K562 (cell line): ENCODE data around the gene TPD52L2. TPM values are rescaled to one million over a fixed set of nuclear protein-coding genes. Genes with fewer than 3 reads are reported as not detected.

Source experiments
- ATAC-seq: fragments of 200-7000 bp; cut with Tn5 transposase; 3 replicates; pipeline ENCODE4 v1.9.1; 2020; ENCODE audit warnings: moderate library complexity
- BruUV-seq: library from RNA; stranded (reverse); fragments of 400-500 nt; replicated peaks from 2 replicates; lab custom pipeline; 2021; lab: Mats Ljungman, UMichigan
- CTCF ChIA-PET: fragments of 300-600 bp; formaldehyde crosslinking; extraction: SDS; loops from one replicate; lab custom pipeline; 2021; ENCODE audit warnings: low intra/inter-chr PET ratio; lab: Yijun Ruan, JAX
- POLR2A ChIA-PET: fragments of 300-600, 350-650 bp; sonication (Branson Sonifier 250); formaldehyde crosslinking; extraction: SDS; loops from one replicate; lab custom pipeline; 2021; ENCODE audit warnings: antibody characterized with exemption, inconsistent platforms; lab: Yijun Ruan, JAX
- DNase-seq, 4 experiments: peaks; one replicate each; pipeline versions ENCODE4 v3.0.0 to v3.0.0-alpha.2; 2011 to 2018; ENCODE audit warnings: low spot score in 3 of 4, mixed read lengths in 3 of 4; ENCODE audit errors: extremely low read depth in 1 of 4
- FAIRE-seq: peaks from 2 replicates; lab custom pipeline; 2011; peaks lifted over from hg19 to GRCh38; lab: Jason Lieb, UNC
- H2AFZ ChIP-seq: 2 replicates; pipeline ENCODE4 v1.6.0; 2011; ENCODE audit warnings: low read depth, low read length, control low read depth, inconsistent platforms
- H3K27ac ChIP-seq: fragments of 200-600 bp; 3 replicates; pipeline ENCODE4 v1.8.0; 2011; ENCODE audit warnings: low read depth, mild to moderate bottlenecking, control low read depth, inconsistent platforms, low read length, moderate library complexity, mixed read lengths; ENCODE audit errors: extremely low read depth
- H3K27me3 ChIP-seq, 2 experiments: fragments of 300-600 bp in 1 of 2; 2 replicates in 1 of 2; 3 replicates in 1 of 2; pipeline versions ENCODE4 v1.6.0 to v1.8.0; 2011; ENCODE audit warnings: inconsistent platforms in 2 of 2, low read length in 2 of 2, mild to moderate bottlenecking in 1 of 2, mixed read lengths in 1 of 2, moderate library complexity in 1 of 2; ENCODE audit not compliant: control insufficient read depth in 2 of 2, insufficient read depth in 2 of 2
- H3K36me3 ChIP-seq: fragments of 300-600 bp; 3 replicates; pipeline ENCODE4 v1.8.0; 2011; ENCODE audit warnings: mild to moderate bottlenecking, low read length, inconsistent platforms; ENCODE audit not compliant: control insufficient read depth, insufficient read depth
- H3K4me1 ChIP-seq, 2 experiments: fragments of 200-600 bp in 1 of 2; replicated peaks in 1 of 2; 2 replicates in 1 of 2; 3 replicates in 1 of 2; pipeline versions ENCODE4 v1.5.1 to v1.8.0; 2011; ENCODE audit warnings: inconsistent platforms in 2 of 2, low read length in 2 of 2, mild to moderate bottlenecking in 1 of 2, mixed read lengths in 1 of 2, moderate library complexity in 1 of 2; ENCODE audit not compliant: control insufficient read depth in 2 of 2, insufficient read depth in 2 of 2
- H3K4me2 ChIP-seq: 2 replicates; pipeline ENCODE4 v1.6.1; 2011; ENCODE audit warnings: low read length, control low read depth, inconsistent platforms, mixed read lengths; ENCODE audit not compliant: insufficient read depth
- H3K4me3 ChIP-seq: fragments of 200-600 bp; sonication (generic), shearing (Covaris generic); 2 replicates; pipeline ENCODE4 v1.5.1; 2016; ENCODE audit warnings: control low read depth, inconsistent platforms
- H3K79me2 ChIP-seq: fragments of 200-600 bp; 3 replicates; pipeline ENCODE4 v1.8.0; 2011; ENCODE audit warnings: low read length, inconsistent platforms; ENCODE audit not compliant: control insufficient read depth, insufficient read depth
- H3K9ac ChIP-seq, 2 experiments: 2 replicates each; pipeline versions ENCODE4 v1.6.0 to v1.6.1; 2011; ENCODE audit warnings: low read depth in 2 of 2, low read length in 2 of 2, control low read depth in 1 of 2, inconsistent platforms in 1 of 2, mild to moderate bottlenecking in 1 of 2, mixed read lengths in 1 of 2; ENCODE audit not compliant: insufficient read depth in 1 of 2
- H3K9me1 ChIP-seq: one replicate; pipeline ENCODE4 v1.6.0; 2011; ENCODE audit warnings: inconsistent platforms, mild to moderate bottlenecking, low read length, moderate library complexity; ENCODE audit not compliant: control insufficient read depth, insufficient read depth
- H3K9me3 ChIP-seq: replicated peaks from 2 replicates; pipeline ENCODE4 v1.5.1; 2011; ENCODE audit warnings: low read depth, low read length, inconsistent platforms; ENCODE audit not compliant: control insufficient read depth, insufficient read depth
- H4K20me1 ChIP-seq: replicated peaks from 2 replicates; pipeline ENCODE4 v1.6.1; 2011; ENCODE audit warnings: low read length, inconsistent platforms, mixed read lengths; ENCODE audit not compliant: control insufficient read depth, insufficient read depth
- U2AF1 ChIP-seq: fragments of 200-400 bp; formaldehyde crosslinking; optimal IDR thresholded peaks from 2 replicates; pipeline ENCODE3; 2017; ENCODE audit warnings: mild to moderate bottlenecking, low read depth, low read length, moderate library complexity
- WGBS: fragments of 100-300 bp; shearing (Covaris generic); methylation state at CpG from one replicate; pipeline ENCODE4 v1.1.6; 2016; ENCODE audit warnings: low coverage, mixed read lengths; ENCODE audit not compliant: insufficient coverage; ENCODE audit errors: missing lambda C conversion rate; 5-methylcytosine and 5-hydroxymethylcytosine counted together
- in situ Hi-C: fragments of 300-500 bp; cut with MboI; formaldehyde crosslinking; loops from 4 replicates; pipeline ENCODE4 v1.15.0; 2018; ENCODE audit warnings: inconsistent platforms, mixed read lengths
- intact Hi-C: fragments of 100-400 bp; cut with micrococcal nuclease; formaldehyde crosslinking; loops from 2 replicates; pipeline ENCODE4 v1.14.2; 2022
- polyA plus RNA-seq, 8 experiments: library from polyadenylated mRNA; depleted of rRNA in 4 of 8; stranded (reverse) in 5 of 8; unstranded in 3 of 8; fragments of >200 nt; fragmentation: Nextera tagmentation in 2 of 8; fragmentation: Illumina TruSeq in 1 of 8; extraction: Ambion mirVana in 2 of 8; extraction: Trizol in 1 of 8; gene quantifications; 2 replicates each; pipeline versions ENCODE4 v1.2.1 to v1.2.3, GENCODE V29; 2011 to 2014; ENCODE audit warnings: inconsistent platforms in 1 of 8, missing spikeins in 1 of 8
- total RNA-seq, 7 experiments: library from RNA; depleted of rRNA in 6 of 7; stranded (reverse); fragments of >200 nt in 6 of 7; fragmentation: Illumina TruSeq in 2 of 7; extraction: Trizol in 2 of 7; gene quantifications; 2 replicates each; pipeline versions ENCODE4 v1.2.1 to v1.2.3, GENCODE V29; 2011 to 2021; ENCODE audit warnings: low replicate concordance in 1 of 7
- TF ChIP-seq, protein P1 (sequence below), 2 experiments: fragments of 450-650 bp; IDR thresholded peaks; 2 replicates each; pipeline ENCODE4 v1.6.1; 2016; ENCODE audit warnings: mild to moderate bottlenecking in 2 of 2, borderline replicate concordance in 1 of 2, low read depth in 1 of 2, moderate library complexity in 1 of 2
- TF ChIP-seq, protein P2 (sequence below): fragments of 250-450 bp; sonication (Bioruptor Pico); IDR thresholded peaks from 2 replicates; pipeline ENCODE4 v1.4.0; 2020
- TF ChIP-seq, protein P3 (sequence below): fragments of 250-450 bp; sonication (Bioruptor Pico); IDR thresholded peaks from 2 replicates; pipeline ENCODE4 v1.5.0; 2021; ENCODE audit warnings: mild to moderate bottlenecking, moderate library complexity

TPD52L2 gene
- total and polyA plus RNA-seq, 9 of the 15 experiments (the other 6 are each of a cell fraction or from before 2014, with no cell fraction given): 1.9 to 117 (median 74.6) TPM

DNA sequence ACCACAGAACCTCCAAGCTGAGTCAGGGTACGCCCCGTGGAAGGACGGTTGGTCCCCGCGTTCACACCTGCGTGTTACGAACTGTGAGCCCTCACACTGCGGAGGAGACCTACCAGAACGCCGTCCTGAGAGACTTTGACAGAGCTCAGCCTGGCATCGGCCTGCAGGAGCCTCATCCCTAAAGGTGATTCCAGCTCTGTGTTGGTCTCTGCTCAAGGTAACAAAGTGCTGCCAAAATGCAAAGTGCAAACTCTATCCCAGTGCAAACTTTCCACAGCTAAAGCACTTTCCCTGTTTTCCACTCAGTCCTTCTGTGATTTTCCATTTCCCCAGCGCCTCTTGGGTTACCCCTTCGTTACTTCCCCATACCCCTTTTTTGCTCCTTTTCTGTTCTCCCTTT lies 25.4 kb upstream of the TPD52L2 start (continued):
- TF ChIP-seq, protein P1, sequence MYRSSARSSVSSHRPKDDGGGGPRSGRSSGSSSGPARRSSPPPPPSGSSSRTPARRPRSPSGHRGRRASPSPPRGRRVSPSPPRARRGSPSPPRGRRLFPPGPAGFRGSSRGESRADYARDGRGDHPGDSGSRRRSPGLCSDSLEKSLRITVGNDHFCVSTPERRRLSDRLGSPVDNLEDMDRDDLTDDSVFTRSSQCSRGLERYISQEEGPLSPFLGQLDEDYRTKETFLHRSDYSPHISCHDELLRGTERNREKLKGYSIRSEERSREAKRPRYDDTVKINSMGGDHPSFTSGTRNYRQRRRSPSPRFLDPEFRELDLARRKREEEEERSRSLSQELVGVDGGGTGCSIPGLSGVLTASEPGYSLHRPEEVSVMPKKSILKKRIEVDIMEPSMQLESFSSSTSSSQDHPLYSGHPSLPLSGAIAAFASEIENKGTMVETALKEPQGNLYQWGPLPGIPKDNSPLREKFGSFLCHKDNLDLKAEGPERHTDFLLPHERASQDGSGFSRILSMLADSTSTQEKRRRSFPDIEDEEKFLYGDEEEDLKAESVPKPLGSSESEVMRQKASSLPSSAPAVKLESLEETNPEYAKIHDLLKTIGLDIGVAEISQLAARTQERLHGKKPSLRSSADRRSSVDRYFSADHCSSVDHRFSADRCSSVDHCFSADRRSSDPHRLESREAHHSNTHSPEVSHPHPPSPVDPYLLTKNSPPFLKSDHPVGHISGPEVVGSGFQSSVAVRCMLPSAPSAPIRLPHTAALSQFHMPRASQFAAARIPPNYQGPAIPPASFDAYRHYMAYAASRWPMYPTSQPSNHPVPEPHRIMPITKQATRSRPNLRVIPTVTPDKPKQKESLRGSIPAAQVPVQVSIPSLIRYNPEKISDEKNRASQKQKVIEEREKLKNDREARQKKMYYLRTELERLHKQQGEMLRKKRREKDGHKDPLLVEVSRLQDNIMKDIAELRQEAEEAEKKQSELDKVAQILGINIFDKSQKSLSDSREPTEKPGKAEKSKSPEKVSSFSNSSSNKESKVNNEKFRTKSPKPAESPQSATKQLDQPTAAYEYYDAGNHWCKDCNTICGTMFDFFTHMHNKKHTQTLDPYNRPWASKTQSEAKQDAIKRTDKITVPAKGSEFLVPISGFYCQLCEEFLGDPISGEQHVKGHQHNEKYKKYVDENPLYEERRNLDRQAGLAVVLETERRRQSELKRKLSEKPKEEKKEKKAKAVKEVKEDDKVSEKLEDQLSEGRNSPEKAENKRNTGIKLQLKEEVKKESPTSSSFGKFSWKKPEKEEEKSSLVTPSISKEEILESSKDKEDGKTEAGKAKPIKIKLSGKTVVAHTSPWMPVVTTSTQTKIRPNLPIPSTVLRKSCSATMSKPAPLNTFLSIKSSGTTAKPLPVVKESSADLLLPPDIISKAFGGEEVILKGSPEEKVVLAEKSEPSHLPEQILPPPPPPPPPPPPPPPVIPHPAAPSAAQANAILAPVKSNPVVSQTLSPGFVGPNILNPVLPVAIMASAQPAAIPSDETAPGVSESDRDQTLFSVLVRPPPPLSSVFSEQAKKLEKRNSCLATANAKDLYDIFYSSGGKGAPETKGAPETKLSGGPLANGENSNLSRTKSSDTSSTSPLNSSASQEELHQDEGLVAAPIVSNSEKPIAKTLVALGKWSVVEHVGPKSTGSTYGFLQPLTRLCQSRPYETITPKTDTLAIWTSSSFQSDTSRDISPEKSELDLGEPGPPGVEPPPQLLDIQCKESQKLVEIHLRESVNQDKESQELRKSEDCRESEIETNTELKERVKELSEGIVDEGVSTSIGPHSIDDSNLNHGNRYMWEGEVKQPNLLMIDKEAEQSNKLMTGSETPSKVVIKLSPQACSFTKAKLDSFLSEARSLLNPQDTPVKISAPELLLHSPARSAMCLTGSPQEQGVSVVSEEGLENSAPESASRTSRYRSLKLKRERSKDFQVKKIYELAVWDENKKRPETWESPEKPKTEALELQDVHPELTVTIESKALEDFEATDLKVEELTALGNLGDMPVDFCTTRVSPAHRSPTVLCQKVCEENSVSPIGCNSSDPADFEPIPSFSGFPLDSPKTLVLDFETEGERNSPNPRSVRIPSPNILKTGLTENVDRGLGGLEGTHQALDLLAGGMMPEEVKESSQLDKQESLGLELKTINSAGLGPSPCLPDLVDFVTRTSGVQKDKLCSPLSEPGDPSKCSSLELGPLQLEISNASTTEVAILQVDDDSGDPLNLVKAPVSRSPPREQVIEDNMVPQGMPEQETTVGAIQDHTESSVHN (IDR thresholded peaks at IDR 0.05; ENCODE audit: borderline replicate concordance in 1 of 2, low read depth in 1 of 2): no peak

DNA sequence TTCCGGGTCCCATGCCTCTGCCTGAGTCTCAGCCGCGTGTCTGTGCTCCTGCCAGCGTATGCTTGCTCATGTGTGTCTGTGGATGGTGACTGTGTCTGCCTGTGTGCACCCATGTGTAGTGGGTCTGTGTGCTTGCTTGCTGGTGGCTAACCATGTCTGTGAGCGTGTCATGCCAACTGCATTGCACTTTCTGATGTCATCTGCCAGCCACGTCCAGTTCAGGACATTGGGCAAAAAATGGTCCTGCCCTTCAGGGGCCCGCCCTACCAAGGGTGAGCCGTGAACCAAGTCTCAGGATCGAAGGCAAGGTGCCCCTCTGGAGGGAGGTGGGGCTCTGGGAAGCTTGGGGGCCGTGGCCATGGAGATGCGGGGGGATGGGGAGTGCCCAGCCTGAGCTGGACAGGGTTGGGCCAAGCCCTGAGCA lies 24.7 kb upstream of the TPD52L2 start:
- no peaks in the 10 kb centered on the region for H3K79me2 ChIP-seq
- ChIA-PET POLR2A (no interaction called here), CTCF (no interaction called here)
- no TSS peak for BruUV-seq
- no peak overlapping the region for H3K27ac ChIP-seq
- ATAC-seq (no peak), DNase-seq (no peak), FAIRE-seq (no peak)
- no peaks in the 10 kb centered on the region for H3K9me1 ChIP-seq
- no peaks in the 10 kb centered on the region for H4K20me1 ChIP-seq
- no peak overlapping the region for H3K4me3 ChIP-seq
- intact Hi-C loops: no loop called here
- H3K4me2 ChIP-seq: no peak overlapping the region
- no peaks in the 10 kb centered on the region for H3K9me3 ChIP-seq
- 43% methylated on average over 11 of the region's 11 CpGs for WGBS
- TF ChIP-seq U2AF1: no peak
- TF ChIP-seq, protein P2, sequence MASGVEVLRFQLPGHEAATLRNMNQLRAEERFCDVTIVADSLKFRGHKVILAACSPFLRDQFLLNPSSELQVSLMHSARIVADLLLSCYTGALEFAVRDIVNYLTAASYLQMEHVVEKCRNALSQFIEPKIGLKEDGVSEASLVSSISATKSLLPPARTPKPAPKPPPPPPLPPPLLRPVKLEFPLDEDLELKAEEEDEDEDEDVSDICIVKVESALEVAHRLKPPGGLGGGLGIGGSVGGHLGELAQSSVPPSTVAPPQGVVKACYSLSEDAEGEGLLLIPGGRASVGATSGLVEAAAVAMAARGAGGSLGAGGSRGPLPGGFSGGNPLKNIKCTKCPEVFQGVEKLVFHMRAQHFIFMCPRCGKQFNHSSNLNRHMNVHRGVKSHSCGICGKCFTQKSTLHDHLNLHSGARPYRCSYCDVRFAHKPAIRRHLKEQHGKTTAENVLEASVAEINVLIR (CRISPR knock-in tag): no peak
- TF ChIP-seq, protein P3, sequence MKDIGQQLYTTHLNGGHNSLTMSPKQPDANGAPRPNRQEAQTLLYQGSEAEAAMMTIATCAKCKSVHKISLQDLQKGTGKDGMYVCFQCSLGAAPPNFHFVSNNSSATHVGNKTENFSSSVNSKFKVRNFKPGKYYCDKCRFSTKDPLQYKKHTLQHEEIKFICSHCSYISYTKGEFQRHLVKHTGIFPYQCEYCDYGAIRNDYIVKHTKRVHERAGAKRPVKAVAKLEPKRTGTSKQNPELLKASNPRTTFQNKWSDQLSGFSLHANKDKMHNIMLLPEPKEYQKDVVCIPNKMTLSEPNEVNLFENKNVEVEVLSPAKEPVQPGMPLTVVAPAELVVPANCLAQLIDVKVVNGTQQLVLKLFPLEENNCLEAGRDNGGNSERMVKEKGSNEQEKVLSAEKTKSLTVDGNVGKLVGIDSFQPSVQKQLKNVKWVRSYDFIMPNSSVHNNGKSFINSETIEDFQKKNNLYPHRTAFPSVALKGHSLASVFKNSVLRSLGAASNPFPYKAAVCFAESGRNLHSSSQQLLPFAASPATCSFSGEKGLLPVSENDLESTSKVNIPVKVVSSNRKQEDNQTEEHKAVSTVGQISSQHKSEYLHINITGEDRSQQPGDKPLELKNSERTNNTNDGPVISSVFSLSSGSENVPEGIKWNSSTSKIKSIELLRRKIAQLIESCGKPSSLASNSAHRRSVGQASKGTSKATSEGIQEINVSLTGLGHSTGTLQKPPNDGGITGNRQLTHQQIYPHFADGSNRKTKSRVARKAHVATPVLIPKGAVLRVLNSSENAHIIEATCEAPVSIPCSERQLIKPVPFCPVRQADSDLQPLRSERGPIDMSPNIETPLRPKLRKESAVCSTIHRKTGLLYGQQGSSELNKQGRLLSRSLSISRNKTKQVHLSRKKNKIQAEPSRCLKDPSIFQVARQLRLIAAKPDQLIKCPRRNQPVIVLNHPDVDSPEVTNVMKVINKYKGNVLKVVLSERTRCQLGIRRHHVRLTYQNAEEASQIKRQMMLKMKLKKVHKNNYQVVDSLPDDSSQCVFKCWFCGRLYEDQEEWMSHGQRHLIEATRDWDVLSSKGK (CRISPR knock-in tag): no peak
- H3K9ac ChIP-seq: no peak overlapping the region
- no peaks in the 10 kb centered on the region for H3K36me3 ChIP-seq
- no peaks in the 10 kb centered on the region for H3K27me3 ChIP-seq
- no peak overlapping the region for H2AFZ ChIP-seq
- in situ Hi-C loops: no loop called here
- H3K4me1 ChIP-seq: peaks cover 0 to 40% of the 10 kb centered on the region in 2 experiments; a peak in 2 of 5 replicates
